ENCODE results near the gene EIF2AK2.

EIF2AK2 gene

DNA sequence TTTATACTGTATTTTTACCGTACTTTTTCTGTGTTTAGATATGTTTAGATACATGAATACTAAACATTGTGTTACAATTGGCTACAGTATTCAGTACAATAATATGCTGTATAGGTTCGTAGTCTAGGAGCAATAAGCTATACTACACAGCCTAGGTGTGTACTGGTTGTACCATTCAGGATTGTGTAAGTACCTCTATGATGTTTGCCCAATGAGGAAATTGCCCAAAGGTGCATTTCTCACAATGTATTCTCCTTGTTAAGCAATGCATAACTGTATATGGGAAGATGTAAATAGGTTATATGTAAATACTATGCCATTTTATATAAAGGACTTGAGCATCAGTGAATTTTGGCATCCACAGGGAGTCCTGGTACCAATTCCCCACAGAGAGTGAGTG is 10.7 kb downstream of the EIF2AK2 start:
- no peak for TF ChIP-seq FOXP2 (optimal IDR thresholded peaks at IDR 0.05; ENCODE audit: borderline replicate concordance, extremely low read depth, extremely low read length, insufficient read depth)
- TF ChIP-seq, protein P1, sequence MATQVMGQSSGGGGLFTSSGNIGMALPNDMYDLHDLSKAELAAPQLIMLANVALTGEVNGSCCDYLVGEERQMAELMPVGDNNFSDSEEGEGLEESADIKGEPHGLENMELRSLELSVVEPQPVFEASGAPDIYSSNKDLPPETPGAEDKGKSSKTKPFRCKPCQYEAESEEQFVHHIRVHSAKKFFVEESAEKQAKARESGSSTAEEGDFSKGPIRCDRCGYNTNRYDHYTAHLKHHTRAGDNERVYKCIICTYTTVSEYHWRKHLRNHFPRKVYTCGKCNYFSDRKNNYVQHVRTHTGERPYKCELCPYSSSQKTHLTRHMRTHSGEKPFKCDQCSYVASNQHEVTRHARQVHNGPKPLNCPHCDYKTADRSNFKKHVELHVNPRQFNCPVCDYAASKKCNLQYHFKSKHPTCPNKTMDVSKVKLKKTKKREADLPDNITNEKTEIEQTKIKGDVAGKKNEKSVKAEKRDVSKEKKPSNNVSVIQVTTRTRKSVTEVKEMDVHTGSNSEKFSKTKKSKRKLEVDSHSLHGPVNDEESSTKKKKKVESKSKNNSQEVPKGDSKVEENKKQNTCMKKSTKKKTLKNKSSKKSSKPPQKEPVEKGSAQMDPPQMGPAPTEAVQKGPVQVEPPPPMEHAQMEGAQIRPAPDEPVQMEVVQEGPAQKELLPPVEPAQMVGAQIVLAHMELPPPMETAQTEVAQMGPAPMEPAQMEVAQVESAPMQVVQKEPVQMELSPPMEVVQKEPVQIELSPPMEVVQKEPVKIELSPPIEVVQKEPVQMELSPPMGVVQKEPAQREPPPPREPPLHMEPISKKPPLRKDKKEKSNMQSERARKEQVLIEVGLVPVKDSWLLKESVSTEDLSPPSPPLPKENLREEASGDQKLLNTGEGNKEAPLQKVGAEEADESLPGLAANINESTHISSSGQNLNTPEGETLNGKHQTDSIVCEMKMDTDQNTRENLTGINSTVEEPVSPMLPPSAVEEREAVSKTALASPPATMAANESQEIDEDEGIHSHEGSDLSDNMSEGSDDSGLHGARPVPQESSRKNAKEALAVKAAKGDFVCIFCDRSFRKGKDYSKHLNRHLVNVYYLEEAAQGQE (IDR thresholded peaks at IDR 0.05; ENCODE audit: insufficient read depth in 1 of 2, low read depth in 2 of 2, low read length in 2 of 2), result no peak
- TF ChIP-seq TAF1 (IDR thresholded peaks at IDR 0.05; ENCODE audit: borderline replicate concordance, insufficient read depth, low read length), result no peak
- TF ChIP-seq POLR2AphosphoS5 (IDR thresholded peaks at IDR 0.05; ENCODE audit: low read depth, low read length), result no peak
- TF ChIP-seq SIN3A (IDR thresholded peaks at IDR 0.05; ENCODE audit: borderline replicate concordance, insufficient read depth, low read length), result no peak

DNA sequence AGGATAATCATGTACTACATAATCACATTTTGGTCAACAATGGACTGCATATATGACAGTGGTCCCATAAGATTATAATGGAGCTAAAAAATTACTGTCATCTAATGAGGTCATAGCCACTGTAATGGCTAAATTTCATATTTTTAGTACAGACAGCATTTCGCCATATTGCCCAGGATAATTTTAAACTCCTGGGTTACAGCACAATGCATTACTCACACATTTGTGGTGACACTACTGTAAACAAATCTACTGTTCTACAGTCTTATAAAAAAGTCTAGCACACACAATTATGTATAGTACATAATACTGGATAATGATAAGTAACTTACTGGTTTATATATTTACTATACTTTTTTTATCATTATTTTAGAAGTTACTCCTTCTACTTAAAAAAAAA is 12.8 kb downstream of the EIF2AK2 start:
- TF ChIP-seq POLR2AphosphoS5 (IDR thresholded peaks at IDR 0.05; ENCODE audit: low read depth, low read length) (no peak), SIN3A (IDR thresholded peaks at IDR 0.05; ENCODE audit: borderline replicate concordance, insufficient read depth, low read length) (no peak), FOXP2 (optimal IDR thresholded peaks at IDR 0.05; ENCODE audit: borderline replicate concordance, extremely low read depth, extremely low read length, insufficient read depth) (no peak), TAF1 (IDR thresholded peaks at IDR 0.05; ENCODE audit: borderline replicate concordance, insufficient read depth, low read length) (no peak)
- TF ChIP-seq, protein P1 (IDR thresholded peaks at IDR 0.05; ENCODE audit: insufficient read depth in 1 of 2, low read depth in 2 of 2, low read length in 2 of 2), result no peak

DNA sequence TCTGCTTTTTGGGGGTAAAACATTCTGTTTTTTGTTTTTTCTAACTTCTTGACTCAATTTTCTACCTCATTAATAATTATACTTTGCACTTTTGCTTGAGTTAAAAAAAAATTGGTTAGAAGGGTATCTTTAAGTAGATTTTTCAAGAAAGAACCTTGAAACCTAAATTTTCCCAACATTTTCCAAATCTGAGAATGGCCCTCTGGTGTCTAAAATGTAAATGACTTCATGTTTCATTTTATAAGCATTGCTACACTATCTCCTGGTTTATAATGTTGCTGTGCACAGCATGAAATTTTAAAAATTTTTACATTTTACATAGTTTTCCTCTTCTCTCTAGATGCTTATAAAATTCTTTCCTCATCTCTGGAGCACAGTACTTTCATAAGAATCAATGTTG is 14.2 kb downstream of the EIF2AK2 start:
- TF ChIP-seq POLR2AphosphoS5 (IDR thresholded peaks at IDR 0.05; ENCODE audit: low read depth, low read length) (no peak), FOXP2 (optimal IDR thresholded peaks at IDR 0.05; ENCODE audit: borderline replicate concordance, extremely low read depth, extremely low read length, insufficient read depth) (no peak), TAF1 (IDR thresholded peaks at IDR 0.05; ENCODE audit: borderline replicate concordance, insufficient read depth, low read length) (no peak), SIN3A (IDR thresholded peaks at IDR 0.05; ENCODE audit: borderline replicate concordance, insufficient read depth, low read length) (no peak)
- TF ChIP-seq, protein P1 (IDR thresholded peaks at IDR 0.05; ENCODE audit: insufficient read depth in 1 of 2, low read depth in 2 of 2, low read length in 2 of 2), result no peak

DNA sequence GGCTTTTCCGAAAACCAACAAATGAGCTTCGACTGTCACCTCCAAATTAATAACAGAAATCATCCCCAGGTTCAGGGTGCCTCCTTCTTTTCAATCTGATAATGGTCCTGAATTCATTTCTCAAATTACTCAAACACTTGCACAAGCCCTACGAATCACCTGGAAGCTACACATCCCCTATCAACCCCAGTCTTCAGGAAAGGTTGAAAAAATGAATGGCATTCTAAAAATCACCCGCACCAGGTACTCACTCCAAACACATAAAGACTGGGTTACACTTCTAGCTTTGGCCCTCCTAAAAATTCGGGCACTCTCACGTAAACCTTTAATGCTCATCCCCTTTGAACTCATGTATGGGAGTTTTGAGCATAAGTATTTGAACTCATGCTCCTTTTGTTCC is 23.9 kb downstream of the EIF2AK2 start:
- TF ChIP-seq FOXP2 (optimal IDR thresholded peaks at IDR 0.05; ENCODE audit: borderline replicate concordance, extremely low read depth, extremely low read length, insufficient read depth) (no peak), TAF1 (IDR thresholded peaks at IDR 0.05; ENCODE audit: borderline replicate concordance, insufficient read depth, low read length) (no peak), SIN3A (IDR thresholded peaks at IDR 0.05; ENCODE audit: borderline replicate concordance, insufficient read depth, low read length) (no peak), POLR2AphosphoS5 (IDR thresholded peaks at IDR 0.05; ENCODE audit: low read depth, low read length) (no peak)
- TF ChIP-seq, protein P1 (IDR thresholded peaks at IDR 0.05; ENCODE audit: insufficient read depth in 1 of 2, low read depth in 2 of 2, low read length in 2 of 2), result no peak

DNA sequence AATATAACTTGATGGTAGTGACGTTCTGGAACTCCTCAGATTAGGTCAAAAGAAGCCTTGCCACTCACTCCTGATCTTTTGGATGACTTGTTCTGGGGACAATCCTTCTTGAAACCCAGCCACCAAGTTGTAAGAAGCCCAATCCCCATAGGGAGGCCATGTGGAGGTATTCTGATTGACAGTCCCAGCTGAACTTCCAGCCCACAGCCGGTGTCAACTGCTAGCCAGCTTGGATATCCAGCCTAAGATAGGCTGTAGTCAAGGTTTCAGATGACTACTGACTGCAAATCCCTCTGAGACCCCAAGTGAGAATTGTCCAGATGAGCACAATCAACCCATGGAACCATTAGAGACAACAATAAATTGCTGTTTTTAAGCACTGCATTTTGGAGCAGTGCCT is 31.4 kb downstream of the EIF2AK2 start:
- TF ChIP-seq TAF1 (IDR thresholded peaks at IDR 0.05; ENCODE audit: borderline replicate concordance, insufficient read depth, low read length) (no peak), POLR2AphosphoS5 (IDR thresholded peaks at IDR 0.05; ENCODE audit: low read depth, low read length) (no peak), SIN3A (IDR thresholded peaks at IDR 0.05; ENCODE audit: borderline replicate concordance, insufficient read depth, low read length) (no peak), FOXP2 (optimal IDR thresholded peaks at IDR 0.05; ENCODE audit: borderline replicate concordance, extremely low read depth, extremely low read length, insufficient read depth) (no peak)
- TF ChIP-seq, protein P1 (IDR thresholded peaks at IDR 0.05; ENCODE audit: insufficient read depth in 1 of 2, low read depth in 2 of 2, low read length in 2 of 2), result no peak

Data from PFSK-1 (cell line).